Fibroblast of lung (primary cell): ENCODE results near the gene RNF150.

Experiments
- EZH2 ChIP-seq: IDR thresholded peaks from 2 replicates; pipeline ENCODE4 v1.5.1; 2012; ENCODE audit warnings: low read length, control low read depth, mild to moderate bottlenecking; ENCODE audit errors: missing control alignments
- TF ChIP-seq, protein P1 (sequence below), 2 donors: IDR thresholded peaks in 1 of 2; conservative IDR thresholded peaks in 1 of 2; 1 replicate in 1 of 2; 2 replicates in 1 of 2; pipeline ENCODE4 v1.5.1; 2011 to 2012; ENCODE audit warnings: low read length in 2 of 2, control low read depth in 1 of 2, inconsistent platforms in 1 of 2, low read depth in 1 of 2, mild to moderate bottlenecking in 1 of 2

- TF ChIP-seq, protein P1, sequence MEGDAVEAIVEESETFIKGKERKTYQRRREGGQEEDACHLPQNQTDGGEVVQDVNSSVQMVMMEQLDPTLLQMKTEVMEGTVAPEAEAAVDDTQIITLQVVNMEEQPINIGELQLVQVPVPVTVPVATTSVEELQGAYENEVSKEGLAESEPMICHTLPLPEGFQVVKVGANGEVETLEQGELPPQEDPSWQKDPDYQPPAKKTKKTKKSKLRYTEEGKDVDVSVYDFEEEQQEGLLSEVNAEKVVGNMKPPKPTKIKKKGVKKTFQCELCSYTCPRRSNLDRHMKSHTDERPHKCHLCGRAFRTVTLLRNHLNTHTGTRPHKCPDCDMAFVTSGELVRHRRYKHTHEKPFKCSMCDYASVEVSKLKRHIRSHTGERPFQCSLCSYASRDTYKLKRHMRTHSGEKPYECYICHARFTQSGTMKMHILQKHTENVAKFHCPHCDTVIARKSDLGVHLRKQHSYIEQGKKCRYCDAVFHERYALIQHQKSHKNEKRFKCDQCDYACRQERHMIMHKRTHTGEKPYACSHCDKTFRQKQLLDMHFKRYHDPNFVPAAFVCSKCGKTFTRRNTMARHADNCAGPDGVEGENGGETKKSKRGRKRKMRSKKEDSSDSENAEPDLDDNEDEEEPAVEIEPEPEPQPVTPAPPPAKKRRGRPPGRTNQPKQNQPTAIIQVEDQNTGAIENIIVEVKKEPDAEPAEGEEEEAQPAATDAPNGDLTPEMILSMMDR (conservative IDR thresholded peaks at IDR 0.05 in 1 of 2, IDR thresholded peaks at IDR 0.05 in 1 of 2; ENCODE audit: low read depth in 1 of 2, low read length in 2 of 2), result no peak
- no peak for TF ChIP-seq EZH2
These were observed 6.5 kb downstream of the RNF150 start for GRCh38 chr4:141126769-141127168.
